BJ (cell line): Measurements from ENCODE around the gene TDRD12. TPM values are rescaled to one million over a fixed set of nuclear protein-coding genes. Genes with fewer than 3 reads are reported as not detected.

Experiments used
- CTCF ChIA-PET: fragments of 350-600 bp; formaldehyde crosslinking; extraction: SDS; loops from one replicate; lab custom pipeline; 2021; ENCODE audit warnings: antibody characterized with exemption, inconsistent platforms; lab: Yijun Ruan, JAX
- POLR2A ChIA-PET: fragments of 300-600 bp; sonication (Branson Sonifier 250); formaldehyde crosslinking; extraction: SDS; loops from one replicate; lab custom pipeline; 2021; ENCODE audit warnings: antibody characterized with exemption; lab: Charles Lee
- DNase-seq: peaks from one replicate; pipeline ENCODE4 v3.0.0-alpha.2; 2011; ENCODE audit warnings: low read depth
- H3K27me3 ChIP-seq: 2 replicates; pipeline ENCODE4 v1.6.0; 2011; ENCODE audit warnings: low read length; ENCODE audit not compliant: control insufficient read depth, insufficient read depth
- H3K36me3 ChIP-seq: 2 replicates; pipeline ENCODE4 v1.5.1; 2011; ENCODE audit warnings: low read length; ENCODE audit not compliant: control insufficient read depth, insufficient read depth
- H3K4me3 ChIP-seq: 2 replicates; pipeline ENCODE4 v1.5.1; 2011; ENCODE audit warnings: low read depth, mild to moderate bottlenecking, control low read depth, low read length
- polyA plus RNA-seq: library from polyadenylated mRNA; depleted of rRNA; stranded (reverse); fragments of >200 nt; gene quantifications from 2 replicates; pipeline ENCODE4 v1.2.3, GENCODE V29; 2011
- TF ChIP-seq, protein P1 (sequence below): IDR thresholded peaks from 2 replicates; pipeline ENCODE4 v1.5.1; 2011; ENCODE audit warnings: low read depth, mild to moderate bottlenecking, control low read depth, inconsistent platforms, low read length, moderate library complexity; ENCODE audit not compliant: insufficient read depth

Gene TDRD12
- polyA plus RNA-seq, 1 experiment: not detected

DNA sequence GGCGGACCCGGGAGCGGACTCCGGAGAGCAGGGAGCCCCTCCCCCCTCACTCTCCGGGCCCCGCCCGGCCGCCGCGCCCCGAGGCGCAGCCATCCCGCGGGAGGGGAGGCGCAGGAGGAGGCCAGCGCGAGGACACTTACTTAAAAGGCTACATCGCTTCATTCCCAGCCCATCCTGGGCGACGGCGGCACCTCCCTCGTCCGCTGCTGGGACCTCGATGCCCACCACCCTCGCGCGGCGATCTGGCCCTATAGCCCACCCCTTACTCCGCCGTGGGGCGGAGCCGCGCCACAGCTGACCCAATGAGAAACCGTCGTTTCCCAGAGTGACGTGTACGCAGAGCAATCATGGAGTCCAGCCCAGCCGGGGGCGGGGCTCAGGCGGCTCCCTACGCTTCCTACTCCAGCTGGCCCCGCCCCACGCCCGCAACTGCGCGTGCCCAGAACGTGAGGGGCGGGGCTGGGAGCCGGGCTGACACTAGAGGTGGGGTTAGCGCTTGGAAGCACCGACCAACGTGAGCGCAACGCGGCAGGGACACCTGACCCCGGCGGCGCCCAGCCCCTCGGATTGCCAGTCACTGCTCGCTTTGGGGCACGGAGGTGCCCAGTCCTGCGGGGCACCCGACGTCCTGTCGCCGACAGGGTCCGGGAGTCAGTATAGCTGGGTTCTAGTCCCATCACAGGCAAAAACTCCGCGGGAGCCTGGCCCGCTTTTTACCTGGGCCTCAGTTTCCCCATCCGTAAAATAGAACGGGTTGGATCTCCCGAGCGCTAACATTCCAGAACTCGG is 44.4 kb upstream of the TDRD12 start, which contains the start of gene ANKRD27:
Gene ANKRD27 (minus strand): TSS at position 250 of the 789 bp plus-strand sequence. CDS start 16,165 bp downstream, outside the sequence.
- Histone ChIP-seq H3K36me3 (no peaks in the 10 kb centered on the region), H3K4me3 (peak within 1 kb of the TSS; percentile 96), H3K27me3 (peaks cover 18% of the 10 kb centered on the region)
- TF ChIP-seq, protein P1, sequence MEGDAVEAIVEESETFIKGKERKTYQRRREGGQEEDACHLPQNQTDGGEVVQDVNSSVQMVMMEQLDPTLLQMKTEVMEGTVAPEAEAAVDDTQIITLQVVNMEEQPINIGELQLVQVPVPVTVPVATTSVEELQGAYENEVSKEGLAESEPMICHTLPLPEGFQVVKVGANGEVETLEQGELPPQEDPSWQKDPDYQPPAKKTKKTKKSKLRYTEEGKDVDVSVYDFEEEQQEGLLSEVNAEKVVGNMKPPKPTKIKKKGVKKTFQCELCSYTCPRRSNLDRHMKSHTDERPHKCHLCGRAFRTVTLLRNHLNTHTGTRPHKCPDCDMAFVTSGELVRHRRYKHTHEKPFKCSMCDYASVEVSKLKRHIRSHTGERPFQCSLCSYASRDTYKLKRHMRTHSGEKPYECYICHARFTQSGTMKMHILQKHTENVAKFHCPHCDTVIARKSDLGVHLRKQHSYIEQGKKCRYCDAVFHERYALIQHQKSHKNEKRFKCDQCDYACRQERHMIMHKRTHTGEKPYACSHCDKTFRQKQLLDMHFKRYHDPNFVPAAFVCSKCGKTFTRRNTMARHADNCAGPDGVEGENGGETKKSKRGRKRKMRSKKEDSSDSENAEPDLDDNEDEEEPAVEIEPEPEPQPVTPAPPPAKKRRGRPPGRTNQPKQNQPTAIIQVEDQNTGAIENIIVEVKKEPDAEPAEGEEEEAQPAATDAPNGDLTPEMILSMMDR: no peak
- POLR2A ChIA-PET: interaction anchor here (0.6 kb wide), 1 partner anchor 26 kb away, joined by 3 read pairs; no protein-coding TSS in a partner anchor
- peak; percentile 78 for DNase-seq
- CTCF ChIA-PET: interaction anchor here (0.5 to 1.6 kb wide), 2 partner anchors 16 to 92 kb away, joined by 3 to 6 read pairs; partner anchors contain the start of gene NUDT19

DNA sequence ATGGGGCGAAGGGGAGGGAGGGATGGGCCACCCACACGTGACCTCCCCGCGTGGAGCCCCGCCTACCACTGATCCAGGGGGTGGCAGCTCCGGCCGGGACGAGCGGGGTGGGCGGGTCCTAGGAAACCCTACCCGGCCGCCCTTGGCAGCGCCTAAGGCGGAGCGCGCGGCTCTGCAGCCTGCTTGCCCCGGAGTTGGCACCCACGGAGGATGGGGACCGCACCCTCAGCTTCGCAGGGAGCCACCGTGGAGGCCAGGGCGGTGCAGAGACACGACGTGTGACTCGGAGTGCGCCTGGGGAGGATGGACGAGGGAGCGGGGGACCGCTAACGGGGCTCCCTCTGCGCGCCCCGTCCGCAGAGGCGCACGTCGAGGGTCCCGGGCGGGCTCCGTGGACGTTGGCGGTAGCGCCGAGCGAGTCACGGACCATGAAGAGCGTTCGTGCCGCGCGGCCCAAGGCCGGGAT is 43.8 kb upstream of the TDRD12 start, which contains the start of gene RGS9BP:
Gene RGS9BP (plus strand): TSS at position 129 of the 466 bp plus-strand sequence. CDS start 416 bp downstream, outside the sequence.
- TF ChIP-seq, protein P1: no peak
- no peaks in the 10 kb centered on the region for H3K36me3 ChIP-seq
- DNase-seq: no peak
- CTCF ChIA-PET: interaction anchor here (0.5 to 1.6 kb wide), 2 partner anchors 16 to 93 kb away, joined by 3 to 6 read pairs; partner anchors contain the start of gene NUDT19
- POLR2A ChIA-PET: interaction anchor here (0.6 kb wide), 1 partner anchor 27 kb away, joined by 3 read pairs; no protein-coding TSS in a partner anchor
- H3K4me3 ChIP-seq: peak within 1 kb of the TSS; percentile 96
- H3K27me3 ChIP-seq: peaks cover 18% of the 10 kb centered on the region

DNA sequence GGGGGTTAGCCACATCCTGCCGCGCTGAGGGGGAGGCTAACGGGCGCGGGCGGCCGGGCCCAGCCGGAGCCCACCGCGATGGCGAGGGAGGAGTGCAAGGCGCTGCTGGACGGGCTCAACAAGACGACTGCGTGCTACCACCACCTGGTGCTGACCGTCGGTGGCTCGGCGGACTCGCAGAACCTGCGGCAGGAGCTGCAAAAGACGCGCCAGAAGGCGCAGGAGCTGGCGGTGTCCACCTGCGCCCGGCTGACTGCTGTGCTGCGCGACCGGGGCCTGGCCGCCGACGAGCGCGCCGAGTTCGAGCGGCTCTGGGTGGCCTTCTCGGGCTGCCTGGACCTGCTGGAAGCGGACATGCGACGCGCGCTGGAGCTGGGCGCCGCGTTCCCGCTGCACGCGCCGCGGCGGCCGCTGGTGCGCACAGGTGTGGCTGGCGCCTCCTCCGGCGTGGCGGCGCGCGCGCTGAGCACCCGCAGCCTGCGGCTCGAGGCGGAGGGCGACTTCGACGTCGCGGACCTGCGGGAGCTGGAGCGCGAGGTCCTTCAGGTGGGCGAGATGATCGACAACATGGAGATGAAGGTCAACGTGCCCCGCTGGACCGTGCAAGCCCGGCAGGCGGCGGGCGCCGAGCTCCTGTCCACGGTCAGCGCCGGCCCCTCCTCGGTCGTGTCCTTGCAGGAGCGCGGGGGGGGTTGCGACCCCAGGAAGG is 43.2 kb upstream of the TDRD12 start:
- no peak for DNase-seq
- ChIA-PET POLR2A (no interaction called here), CTCF (interaction anchor here (1.6 kb wide), 1 partner anchor 15 kb away, joined by 6 read pairs; the partner anchor contains the start of gene NUDT19)
- Histone ChIP-seq H3K36me3 (no peaks in the 10 kb centered on the region), H3K4me3 (peak overlapping the region; percentile 96), H3K27me3 (peaks cover 18% of the 10 kb centered on the region)
- TF ChIP-seq, protein P1: no peak

DNA sequence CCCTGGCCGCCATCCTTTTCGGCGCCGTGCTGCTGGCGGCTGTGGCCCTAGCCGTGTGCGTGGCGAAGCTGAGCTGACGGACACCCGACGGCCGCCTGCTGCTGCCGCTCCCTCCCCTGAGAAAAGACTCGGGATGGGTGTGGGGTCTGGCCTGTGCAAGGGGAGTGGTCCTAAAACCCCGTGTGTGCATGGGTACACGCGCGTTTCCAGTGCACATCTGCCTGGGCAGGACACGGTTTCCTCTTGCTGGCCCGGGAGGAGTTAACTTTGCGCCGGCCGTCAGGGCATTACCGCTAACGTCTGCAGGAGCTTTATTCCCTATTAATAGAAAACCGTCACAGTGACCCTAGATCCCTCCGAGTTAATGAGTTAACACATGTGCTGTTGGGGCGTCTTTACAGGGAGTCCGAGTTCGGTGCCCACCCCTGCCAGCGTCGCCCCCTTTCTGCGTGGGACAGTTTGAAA is 42.6 kb upstream of the TDRD12 start:
- no peak for DNase-seq
- H3K27me3 ChIP-seq: peaks cover 18% of the 10 kb centered on the region
- POLR2A ChIA-PET: no interaction called here
- no peak overlapping the region for H3K4me3 ChIP-seq
- TF ChIP-seq, protein P1: no peak
- H3K36me3 ChIP-seq: no peaks in the 10 kb centered on the region
- CTCF ChIA-PET: no interaction called here
